Activated CD4-positive, alpha-beta T cell treated with anti-CD3 and anti-CD28 coated beads, Interleukin-2, amount 50 U/mL, for 4 hours (primary cell): ENCODE measurements around the gene DGKB.

Experiments used
- DNase-seq, 2 experiments: peaks; one replicate each; pipeline ENCODE4 v3.0.0-alpha.2; 2020

The DGKB gene

DNA sequence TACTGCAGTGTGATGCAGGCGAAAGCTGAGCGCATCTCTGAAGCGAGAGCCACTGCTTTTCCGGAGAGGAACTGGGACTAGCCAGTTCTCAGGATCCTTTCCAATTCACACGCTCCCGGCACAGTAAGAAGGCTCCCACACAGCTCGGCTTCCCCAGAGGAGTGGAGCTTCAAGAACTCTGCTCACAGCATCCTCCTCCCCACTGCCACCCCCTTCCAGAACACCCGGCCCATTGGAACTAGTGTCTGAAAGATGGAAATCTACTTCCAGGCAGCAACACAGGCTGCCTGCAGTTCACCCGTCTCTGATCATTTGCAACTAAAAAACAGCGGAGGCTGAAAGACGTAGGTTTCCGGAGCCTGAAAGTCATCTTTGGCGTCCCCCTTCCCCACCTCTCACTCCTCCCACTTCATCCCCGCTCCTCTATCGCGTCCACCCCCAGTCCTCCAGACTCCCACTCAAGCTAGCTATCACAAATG, at the start of gene DGKB:
Gene DGKB (minus strand): TSS at position 163 of the 479 bp plus-strand sequence.
- DNase-seq = no peak

DNA sequence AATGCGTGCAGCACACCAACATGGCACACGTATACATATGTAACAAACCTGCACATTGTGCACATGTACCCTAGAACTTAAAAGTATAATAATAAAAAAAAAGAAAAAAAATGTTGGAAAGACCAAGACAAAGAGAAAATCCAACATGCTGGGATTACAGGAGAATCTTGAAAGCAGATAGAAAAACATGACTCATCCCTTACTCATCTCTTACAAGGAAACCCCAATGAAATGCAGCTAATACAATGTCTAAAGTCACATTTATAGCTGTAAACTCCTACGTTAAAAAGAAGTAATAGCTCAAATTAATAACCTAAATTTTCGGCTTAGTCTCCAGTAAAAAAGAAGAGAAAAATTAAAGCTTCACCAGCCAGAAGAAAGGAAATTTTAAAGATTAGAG, 47.5 kb upstream of the DGKB start:
- DNase-seq = no peak

DNA sequence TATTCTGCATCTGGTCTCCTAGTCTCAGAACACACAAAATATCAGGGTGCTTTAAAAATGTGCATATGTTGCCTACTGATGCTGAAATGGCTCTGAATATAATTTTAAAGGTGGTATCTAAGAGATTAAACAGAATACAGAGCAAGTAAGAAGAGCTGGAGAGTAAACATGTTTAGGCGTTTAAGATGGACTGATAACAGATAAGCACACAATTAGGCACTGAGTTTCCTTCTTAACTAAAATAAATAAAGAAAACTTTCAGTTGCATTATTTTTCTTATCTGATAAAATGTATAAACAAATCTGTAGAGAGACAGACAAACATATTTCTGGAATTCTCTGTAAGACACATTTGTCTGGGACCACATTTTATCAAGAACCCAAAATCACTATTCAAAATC, 35.6 kb upstream of the DGKB start:
- no peak for DNase-seq

DNA sequence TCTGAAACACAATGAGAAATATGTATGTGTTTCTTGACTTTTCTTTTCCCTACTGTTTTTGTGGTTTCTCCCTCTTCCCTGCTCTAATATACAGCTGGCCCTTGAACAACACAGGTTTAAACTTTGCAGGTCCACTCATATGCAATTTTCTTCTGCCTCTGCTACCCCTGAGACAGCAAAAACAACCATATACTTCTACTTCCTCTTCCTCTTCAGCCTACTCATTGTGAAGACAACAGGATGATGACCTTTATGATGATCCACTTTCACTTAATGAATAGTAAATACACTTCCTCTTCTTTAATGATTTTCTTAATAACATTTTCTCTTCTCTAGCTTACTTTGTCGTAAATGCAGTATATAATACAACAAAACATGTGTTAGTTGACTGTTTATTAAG, 35.0 kb upstream of the DGKB start:
- DNase-seq = no peak

DNA sequence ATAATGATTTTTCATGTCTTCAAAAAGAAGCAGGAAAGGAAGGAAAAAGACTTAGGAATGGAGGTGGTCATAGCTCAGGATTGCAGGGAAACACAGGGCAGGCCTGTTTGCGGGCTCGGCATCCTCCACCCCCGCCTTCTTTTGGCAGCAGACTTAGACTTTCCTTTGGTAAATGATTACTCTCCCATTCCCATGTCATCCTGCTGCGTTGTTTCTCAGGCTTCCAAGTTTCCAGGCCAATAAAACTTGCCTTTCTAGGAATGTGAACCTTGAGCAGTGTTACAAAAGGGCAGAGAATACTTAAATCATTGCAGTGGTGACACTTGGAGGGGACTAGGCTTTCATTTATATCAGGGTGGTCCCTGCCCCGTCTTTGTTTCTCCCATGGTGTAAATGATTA, 34.0 kb upstream of the DGKB start:
- DNase-seq = no peak

DNA sequence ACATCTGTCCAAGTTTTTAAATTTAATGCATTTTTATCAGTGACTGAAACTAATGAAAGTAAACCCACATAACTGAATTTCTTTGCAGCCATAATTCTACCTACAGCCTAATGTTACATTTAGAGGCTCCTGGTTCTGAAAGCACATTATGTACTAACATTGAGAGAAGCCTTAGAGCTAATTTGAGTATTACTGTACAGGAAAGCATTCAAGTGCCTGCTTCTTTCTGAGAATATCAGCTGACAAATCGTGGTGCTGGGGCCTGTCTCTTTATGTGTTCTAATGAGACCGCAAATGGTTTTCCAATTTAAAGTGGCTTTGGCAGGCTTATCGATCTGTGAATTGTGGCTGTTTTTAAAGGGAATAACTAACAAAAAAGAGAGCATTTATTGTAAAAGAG, 32.3 kb upstream of the DGKB start:
- no peak for DNase-seq

DNA sequence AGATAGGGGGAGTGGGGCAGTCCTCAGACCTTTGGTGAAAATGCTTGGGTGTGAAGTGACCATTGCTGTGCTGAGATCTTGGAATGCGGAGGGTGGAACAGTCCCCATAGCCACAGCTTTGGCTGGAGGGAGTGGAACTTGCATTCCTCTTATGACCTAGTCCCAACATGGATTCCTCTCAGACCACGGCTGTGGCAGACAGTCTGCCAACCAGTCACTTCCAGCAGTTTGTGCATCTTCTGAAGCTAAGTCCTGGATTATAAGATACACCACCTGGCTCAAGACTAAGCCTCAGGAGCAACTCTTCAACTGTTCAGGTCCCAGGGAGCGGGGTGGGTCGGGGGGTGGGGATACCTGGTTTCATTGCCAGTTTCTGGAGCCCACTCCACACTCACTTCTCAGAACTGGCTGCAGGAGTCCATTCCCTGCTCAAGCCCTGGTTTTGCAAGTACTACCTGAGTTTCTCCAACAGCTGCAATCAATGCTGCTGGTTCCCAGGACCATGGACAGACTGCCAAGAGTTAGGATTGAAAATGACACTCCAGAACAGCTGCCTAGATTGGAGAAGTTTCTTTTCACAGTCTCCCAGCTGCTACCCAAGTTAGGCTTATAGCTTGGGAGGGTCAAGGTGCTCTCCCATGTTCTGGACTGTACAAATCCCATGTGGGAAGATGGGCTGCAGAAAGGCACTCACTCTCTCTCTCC, 29.1 kb upstream of the DGKB start:
- DNase-seq = no peak

DNA sequence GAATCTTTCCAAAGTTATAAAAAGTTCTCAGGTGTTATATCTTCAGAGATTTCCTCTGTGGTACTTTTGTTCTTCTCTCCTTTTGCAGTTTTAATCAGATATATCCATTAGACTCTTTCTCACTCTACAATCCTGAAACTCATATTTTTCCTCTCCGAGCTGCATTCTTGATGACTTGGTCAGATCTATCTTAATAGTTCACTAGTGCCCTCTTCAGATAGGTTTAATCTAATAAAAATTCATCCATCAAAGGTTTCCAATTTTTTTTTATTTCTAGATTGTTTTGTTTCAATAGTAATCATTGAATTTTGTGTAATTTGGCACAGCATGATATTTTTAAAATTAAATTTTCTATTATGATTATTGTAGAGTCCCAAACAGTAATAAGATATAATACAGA, 21.8 kb upstream of the DGKB start:
- DNase-seq = no peak

DNA sequence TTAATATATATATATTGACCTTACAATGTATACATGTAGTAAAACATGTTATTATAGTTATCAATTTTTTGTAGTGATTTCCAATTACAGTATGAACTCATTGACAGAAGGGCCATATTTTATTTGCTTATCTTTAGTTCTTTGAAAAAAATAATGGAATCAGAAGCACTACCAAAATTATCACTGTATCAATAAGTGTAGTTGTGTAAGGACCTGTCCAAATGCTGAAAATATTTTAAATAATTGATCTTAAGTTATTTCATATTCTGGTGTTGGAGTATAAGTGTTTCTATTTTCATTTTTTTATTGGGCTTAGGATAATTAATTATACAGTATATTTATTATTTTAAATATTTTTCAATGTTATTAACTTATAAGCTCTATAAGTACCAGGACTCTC, 8.5 kb upstream of the DGKB start:
- DNase-seq = no peak

DNA sequence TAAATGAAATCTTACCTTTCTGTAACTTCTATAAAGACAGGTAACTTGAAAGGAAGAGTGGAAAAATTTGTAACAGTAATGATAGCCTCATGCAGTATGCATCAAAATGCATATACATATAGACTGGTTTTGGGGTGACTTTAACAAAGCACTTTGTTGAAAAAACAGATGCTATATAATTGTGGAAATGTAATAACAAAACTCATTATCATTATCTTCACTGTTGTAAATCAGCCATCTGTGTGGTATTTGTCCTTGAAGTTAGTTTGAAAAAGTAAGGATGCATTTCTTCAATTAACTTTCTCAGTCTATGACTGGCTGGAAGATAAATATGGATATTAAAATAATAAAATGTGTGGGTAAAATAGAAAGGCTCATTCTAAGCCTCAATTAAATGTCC, 6.1 kb upstream of the DGKB start:
- DNase-seq = no peak

DNA sequence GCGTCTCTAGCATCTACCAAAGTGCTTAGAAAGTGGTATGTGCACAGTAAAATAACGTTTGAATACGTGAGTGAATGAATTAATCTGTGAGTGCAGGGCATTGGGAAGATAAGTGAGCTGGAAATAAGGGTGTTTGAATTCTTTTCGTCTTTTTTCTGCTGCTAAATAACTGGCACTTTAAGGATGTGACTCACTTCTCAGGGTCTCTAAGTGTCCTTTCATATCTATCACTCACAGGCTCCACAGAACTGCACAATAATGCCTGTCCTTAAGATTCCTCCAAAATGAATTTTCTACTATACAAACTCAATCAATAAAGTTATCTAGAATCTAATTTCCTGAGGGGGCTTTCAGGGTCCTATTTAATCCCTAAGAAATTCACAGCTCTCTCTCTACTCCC, 3.2 kb upstream of the DGKB start:
- DNase-seq = no peak

DNA sequence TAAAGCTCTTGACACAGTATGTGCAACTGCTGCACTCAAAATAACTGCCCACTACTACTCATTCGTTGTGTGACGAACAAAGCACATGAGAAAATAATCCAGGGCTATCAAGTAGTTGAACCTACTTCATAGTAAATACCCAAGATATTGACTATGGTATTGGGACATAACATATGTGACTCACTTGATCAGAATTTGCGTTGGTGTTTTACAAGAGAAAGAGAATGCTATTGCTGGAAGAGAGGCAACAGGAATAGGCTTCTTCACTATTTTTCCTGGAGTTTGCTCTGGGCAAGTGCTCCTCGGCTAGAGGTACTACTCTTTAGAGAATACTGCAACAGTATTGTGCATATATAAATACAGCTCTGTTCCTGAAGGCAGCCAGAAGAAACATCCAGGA, 2.5 kb downstream of the DGKB start:
- DNase-seq = no peak

DNA sequence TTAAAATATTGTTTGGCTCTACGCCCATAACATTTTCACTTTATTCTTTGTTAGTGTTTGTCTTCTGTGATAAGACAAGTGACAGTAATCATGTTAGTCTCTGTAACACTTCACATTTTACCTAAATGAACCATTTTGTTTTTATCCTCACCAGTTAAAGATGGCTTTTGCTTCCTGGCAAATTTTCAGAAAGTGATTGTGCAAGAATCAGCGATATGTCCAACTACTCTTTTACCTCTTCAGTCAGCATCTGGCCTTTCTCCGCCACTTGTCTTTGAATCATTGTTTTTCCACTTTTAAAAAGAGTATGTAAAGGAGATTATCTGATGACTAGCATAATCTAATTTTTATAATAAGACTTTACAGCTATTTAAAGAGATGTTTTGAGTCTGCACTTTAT, 3.5 kb downstream of the DGKB start:
- no peak for DNase-seq

DNA sequence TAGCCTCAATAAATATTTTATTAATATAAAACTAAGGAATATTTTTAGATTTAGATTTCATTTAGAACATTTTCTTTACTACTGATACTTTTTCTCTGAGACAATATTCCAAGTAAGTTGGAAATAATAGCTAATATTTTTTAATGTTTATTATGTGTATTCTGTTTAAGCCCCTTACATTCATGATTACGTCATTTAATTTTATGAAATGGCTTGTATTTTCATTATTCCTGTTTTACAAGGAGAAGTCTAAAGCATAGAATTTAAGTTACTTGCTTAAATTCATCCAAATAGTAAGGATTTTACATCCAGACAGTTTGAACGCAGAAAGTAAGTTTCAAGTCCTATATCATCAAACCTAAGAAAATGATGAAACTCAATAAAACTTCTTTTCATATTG, 6.1 kb downstream of the DGKB start:
- no peak for DNase-seq

DNA sequence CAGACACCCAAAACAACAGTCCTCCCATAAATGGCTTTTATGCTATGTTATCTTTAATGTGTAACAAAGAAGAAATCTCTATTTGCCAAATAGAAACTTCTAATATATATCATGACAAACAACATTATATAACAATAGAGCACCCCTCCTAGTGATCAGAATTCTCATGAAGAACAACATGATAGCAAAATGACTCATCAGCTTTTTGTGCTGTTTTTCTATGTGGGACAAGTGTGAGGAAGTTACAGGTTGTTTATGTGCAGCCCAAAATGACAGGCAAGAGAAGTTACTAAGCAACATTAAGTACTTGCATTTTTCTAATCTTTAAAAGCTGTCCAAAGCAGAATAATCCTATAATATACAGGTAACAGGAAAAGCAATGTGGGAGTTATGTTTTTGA, 7.7 kb downstream of the DGKB start:
- no peak for DNase-seq

DNA sequence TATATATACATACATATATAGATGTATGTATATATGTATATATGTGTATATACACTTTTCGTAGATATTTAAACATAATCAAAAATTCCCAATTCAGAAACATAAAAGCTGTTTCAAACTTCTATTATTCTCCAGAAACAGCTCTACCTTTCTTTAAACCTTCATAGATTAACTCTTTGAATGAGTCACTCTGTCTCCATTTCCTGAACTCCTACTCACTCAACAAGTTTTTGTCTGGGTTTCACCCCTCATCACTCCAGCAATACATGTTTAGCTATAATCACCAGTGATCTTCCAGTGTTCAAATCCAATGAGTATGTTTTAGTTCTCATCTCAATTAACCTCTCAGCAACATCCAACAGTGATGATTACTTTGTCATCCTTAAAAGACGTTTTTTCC, 9.6 kb downstream of the DGKB start:
- DNase-seq = no peak

DNA sequence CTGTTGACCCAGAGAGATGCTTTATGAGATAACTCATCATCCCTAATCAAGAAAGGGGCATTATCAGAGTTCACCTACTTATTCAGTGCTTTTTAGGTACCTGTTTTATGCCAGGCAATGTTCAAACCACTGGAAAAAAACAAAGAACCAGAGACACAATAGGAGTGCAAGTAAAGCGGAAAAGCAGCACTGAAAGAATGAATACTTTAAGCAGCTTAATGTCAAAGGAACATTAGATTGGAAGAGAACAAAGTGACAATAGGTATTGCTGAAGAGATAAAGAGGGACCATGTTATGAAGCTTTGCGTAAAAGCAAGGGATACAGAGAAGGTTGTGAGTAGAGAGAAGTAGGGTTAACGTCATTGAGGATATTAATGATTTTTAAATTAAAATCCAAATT, 11.3 kb downstream of the DGKB start:
- DNase-seq = no peak

DNA sequence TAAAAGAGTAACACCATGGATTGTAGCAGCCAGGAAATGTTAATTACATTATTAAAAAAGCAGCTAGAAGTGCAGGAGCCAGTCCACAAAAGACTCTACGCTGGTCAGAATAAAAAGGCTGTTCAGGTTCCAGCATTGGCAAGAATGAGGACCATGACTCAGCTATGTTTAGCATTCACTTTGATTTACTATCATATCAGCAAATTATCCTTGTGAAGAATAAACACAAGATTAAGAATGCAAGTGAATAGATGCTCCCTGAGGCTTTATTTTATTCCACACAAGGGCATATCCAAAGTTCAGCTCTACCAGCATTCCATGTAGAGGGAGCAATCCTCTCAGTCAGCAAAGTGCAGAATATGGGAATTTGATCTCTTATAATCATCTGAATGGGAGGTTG, 13.6 kb downstream of the DGKB start:
- DNase-seq = no peak

DNA sequence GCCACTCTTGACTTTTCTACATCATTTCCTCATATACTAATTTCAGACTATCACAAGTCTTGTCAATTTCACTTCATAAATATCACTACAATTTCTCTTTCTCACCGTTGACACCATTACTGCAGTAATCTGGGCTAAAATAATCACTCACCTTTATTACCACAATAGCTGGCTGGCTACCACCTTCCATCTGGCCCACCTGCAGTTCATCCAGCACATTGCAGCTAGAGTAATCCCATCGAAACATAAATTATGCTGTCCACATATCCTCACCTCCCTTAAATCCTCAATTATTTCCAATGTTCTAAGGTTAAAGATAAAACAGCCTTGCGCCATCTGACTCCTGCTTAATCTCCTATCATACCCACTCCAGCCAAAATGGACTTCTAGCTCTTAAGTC, 16.0 kb downstream of the DGKB start:
- DNase-seq = no peak

DNA sequence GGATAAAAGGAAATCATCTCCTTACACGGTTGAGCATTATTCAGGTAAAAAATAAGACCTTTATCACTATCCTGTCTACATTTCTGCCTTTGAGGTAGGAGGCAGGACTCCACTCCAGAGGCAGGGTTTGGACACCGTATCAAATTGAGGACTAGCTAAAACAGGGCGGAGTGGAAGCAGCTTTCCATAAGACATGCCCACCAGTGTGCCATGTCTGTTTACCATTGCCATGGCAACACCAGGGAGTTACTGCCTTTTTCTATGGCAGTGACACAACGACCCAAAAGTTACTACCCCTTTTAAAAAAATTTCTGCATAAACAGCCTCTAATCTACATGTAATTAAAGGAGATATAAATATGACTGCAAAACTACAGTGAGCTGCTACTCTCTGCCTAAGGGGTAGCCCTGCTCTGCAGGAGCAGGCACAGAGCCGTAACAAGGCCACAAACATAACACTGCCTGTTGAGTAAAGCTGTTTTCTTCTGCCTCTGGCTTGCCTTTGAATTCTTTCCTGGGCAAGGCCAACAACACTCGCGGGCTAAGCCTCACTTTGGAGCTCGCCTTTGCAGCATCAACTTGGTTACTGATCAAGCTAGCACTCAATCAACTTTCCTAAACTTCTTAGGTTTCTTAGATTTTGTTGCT, 26.5 kb downstream of the DGKB start:
- DNase-seq = no peak

DNA sequence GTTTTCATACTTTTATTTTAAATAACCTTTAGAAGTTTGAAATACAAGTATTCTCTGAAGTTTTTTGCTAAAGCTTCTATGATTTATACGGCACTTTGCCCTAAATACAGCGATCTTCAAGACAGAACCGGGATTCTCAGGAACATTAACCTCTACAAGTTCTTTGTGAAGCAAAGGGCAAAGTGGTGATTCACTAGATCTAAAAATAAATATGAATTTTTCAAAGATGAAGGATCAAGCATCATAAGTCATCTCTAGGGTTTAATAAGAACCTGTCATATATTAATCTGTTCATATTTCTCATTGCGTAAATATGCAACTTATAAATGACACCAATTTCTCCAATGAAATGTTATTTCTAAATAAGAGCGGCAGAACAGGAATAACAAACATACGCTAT, 30.7 kb downstream of the DGKB start:
- no peak for DNase-seq

DNA sequence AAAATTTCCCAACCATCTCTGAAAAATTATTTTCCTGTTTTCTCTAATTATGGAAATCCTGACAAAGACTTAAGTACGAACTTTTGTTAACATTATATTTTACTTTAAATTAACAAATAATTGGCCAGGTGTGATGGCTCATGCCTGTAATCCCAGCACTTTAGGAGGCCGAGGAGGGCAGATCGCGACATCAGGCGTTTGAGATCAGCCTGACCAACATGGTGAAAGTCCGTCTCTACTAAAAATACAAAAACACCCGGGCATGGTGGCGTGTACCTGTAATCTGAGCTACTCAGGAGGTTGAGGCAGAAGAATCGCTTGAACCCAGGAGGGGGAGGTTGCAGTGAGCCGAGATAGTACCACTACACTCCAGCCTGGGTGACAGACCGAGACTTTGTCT, 32.2 kb downstream of the DGKB start:
- no peak for DNase-seq

DNA sequence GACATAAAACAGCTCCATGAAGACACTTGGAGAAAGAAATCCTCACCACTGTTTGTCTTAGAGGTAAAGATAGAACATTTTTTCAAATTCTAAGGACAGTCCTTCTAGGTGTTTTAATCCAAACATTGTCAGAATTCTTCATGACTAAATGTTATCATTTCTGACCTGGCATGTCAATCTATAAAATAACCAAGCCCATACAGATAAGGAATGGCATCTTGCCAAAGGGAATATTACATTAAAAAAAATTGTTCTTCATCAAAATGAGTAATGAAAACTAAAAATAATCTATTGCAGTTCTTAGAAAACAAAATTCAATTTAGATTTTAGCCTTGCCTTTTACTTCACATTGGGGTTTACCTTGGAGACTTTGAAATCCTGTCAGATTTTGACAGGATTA, 33.6 kb downstream of the DGKB start:
- no peak for DNase-seq

DNA sequence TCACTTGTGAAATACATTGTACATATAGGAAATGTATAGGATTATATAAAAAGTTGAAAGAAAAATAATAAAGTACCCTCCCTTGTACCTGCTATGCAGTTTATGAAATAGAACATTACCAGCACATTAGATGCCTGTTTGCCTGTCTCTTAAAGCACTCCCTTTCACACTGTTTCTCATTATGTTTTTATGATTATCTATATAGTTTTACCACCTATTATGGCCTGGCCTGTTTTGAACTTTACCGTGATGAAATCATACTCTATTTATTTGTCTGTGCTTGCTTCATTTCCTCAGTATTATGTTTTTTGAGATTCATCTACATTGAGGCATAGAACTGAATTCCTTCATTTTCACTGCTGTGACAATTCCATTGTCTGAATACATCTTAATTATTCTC, 41.1 kb downstream of the DGKB start:
- no peak for DNase-seq

DNA sequence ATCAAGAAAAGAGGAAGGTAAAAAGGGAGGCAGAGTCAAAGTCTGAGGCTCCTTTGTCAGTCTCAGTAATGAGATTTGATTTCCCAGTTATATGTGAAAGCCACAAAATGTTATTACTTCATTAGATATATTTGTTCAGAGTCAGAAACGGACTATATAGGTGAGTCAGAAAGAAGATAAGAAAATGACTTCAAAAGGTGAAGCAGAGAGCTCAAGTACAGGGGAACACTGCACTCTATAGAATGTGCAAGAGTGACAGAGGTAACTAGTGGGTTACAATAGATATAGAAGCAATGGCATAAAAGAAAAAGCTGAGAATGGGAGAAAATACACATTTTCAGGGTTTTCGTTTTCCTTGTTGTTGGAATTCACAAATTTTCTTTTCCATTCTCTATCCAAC, 43.3 kb downstream of the DGKB start:
- no peak for DNase-seq
